Body of pancreas (tissue), 4 donors: ENCODE data around the gene ERRFI1.

Experiments used
- CTCF ChIP-seq, 7 experiments: fragments of 450-650 bp in 4 of 7; fragments of 200-600 bp in 3 of 7; sonication (generic) in 3 of 7; IDR thresholded peaks; one replicate each; pipeline ENCODE4 v1.5.1; 2016 to 2019; ENCODE audit warnings: antibody characterized with exemption in 7 of 7
- POLR2A ChIP-seq, 3 donors: fragments of 450-650 bp; IDR thresholded peaks; one replicate each; pipeline ENCODE4 v1.6.1; 2016; ENCODE audit warnings: antibody characterized with exemption in 3 of 3, mild to moderate bottlenecking in 2 of 3

- TF ChIP-seq CTCF (IDR thresholded peaks at IDR 0.05) (no peak), POLR2A (IDR thresholded peaks at IDR 0.05) (no peak)
Observed at GRCh38 chr1:8062861-8063260, 36.8 kb upstream of the ERRFI1 start.
